Upper lobe of right lung (tissue), 1 donor: Measurements from ENCODE around the gene FCHSD2. TPM values are rescaled to one million over a fixed set of nuclear protein-coding genes. Genes with fewer than 3 reads are reported as not detected.
"Not testable (repeated sequence)": the region's sequence is repeated elsewhere in the genome, so short reads cannot be mapped to it uniquely, and the experiment has no call there.

Experiments
- ATAC-seq: fragments of 200-7000 bp; cut with Tn5 transposase; one replicate; pipeline ENCODE4 v1.9.1; 2020; ENCODE audit warnings: mild to moderate bottlenecking, moderate library complexity
- DNase-seq: peaks from one replicate; pipeline ENCODE4 v3.0.0-alpha.2; 2020
- H3K27ac ChIP-seq: fragments of 200-600 bp; one replicate; pipeline ENCODE4 v1.8.0; 2022
- H3K27me3 ChIP-seq: fragments of 200-600 bp; one replicate; pipeline ENCODE4 v1.8.0; 2022; ENCODE audit warnings: mild to moderate bottlenecking
- H3K36me3 ChIP-seq: fragments of 200-600 bp; one replicate; pipeline ENCODE4 v1.8.0; 2022
- H3K4me1 ChIP-seq: fragments of 200-600 bp; one replicate; pipeline ENCODE4 v1.8.0; 2022
- H3K4me3 ChIP-seq: fragments of 200-600 bp; one replicate; pipeline ENCODE4 v1.8.0; 2022; ENCODE audit warnings: mild to moderate bottlenecking
- H3K9me3 ChIP-seq: fragments of 200-600 bp; one replicate; pipeline ENCODE4 v1.8.0; 2022
- CTCF ChIP-seq: fragments of 200-600 bp; IDR thresholded peaks from one replicate; pipeline ENCODE4 v1.8.0; 2022; ENCODE audit warnings: antibody characterized with exemption
- intact Hi-C: fragments of 100-400 bp; cut with DNase I; formaldehyde crosslinking; loops from one replicate; pipeline ENCODE4 v1.11.0; 2022
- total RNA-seq: library from RNA; stranded (reverse); fragmentation: NEBNext Ultra II Directional; extraction: Animal tissue kit (Norgen Biotek cat#: 25700); gene quantifications from one replicate; pipeline ENCODE4 v1.2.1, GENCODE V29; 2021
- donor health status: DM: no; HTN: yes; CAD: no; lungs with severe emphysema.

The FCHSD2 gene
- total RNA-seq, 1 donor from 2014 or later: 71.2 TPM

GRCh38 chr11:72814286-72815109 is 327.6 kb downstream of the FCHSD2 start, which contains the start of gene ATG16L2:
ATG16L2 (plus strand) TSS chr11:72814411; CDS start chr11:72814446, 35 bp downstream.
- peak; percentile 24 for TF ChIP-seq CTCF
- Histone ChIP-seq H3K36me3 (peaks cover 23% of the 10 kb centered on the region), H3K4me3 (peak within 1 kb of the TSS; percentile 94), H3K27ac (peak within 1 kb of the TSS; percentile 99), H3K4me1 (peaks cover 30% of the 10 kb centered on the region), H3K9me3 (no peaks in the 10 kb centered on the region), H3K27me3 (no peaks in the 10 kb centered on the region)
- DNase-seq (peak; percentile 96), ATAC-seq (peak; percentile 91)
- intact Hi-C loops: no loop called here

GRCh38 chr11:72813740-72814285 is 328.3 kb downstream of the FCHSD2 start:
- no peaks in the 10 kb centered on the region for H3K27me3 ChIP-seq
- DNase-seq (peak; percentile 95), ATAC-seq (peak; percentile 83)
- intact Hi-C loops: no loop called here
- peaks cover 30% of the 10 kb centered on the region for H3K4me1 ChIP-seq
- H3K27ac ChIP-seq: peak overlapping the region; percentile 99
- TF ChIP-seq CTCF: no peak
- no peaks in the 10 kb centered on the region for H3K9me3 ChIP-seq
- peaks cover 18% of the 10 kb centered on the region for H3K36me3 ChIP-seq
- H3K4me3 ChIP-seq: peak overlapping the region; percentile 94

DNA sequence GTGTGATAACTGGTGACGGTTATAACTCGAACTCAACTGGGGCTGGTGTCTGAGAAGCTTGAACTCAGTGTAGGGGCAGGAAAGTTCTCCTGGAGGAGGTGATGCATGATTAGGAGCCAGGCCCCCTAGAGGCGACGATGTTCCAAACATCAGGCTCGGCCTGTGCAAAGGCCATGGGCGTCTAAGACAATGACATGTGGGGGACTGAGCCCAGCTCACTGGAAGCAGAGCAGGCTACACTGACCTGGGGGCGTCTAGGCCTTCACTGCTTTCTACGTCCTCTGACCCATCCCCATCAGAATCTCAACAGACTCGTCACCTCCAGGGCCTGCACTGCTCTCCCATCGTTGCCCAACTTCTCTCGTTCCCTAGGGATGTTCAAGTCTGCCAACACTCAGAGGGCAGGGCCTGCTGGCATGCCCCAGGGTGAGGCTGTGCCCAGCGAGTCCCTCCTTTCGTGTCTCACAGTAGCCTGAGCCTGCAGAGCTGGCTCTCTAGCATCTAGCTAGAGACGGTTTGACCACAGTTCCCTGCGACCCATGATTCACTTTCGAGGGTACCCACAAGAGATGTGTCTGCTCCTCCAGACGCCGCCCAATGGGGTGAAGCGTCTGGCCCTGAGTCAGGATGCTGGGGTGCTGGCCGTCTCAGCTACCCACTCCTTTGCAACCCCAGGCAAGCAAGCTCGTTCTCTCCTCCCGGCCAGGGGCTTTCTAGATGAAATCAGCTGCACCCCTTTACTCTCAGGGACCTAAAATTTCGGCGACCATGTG is 329.0 kb downstream of the FCHSD2 start:
- H3K4me1 ChIP-seq: peaks cover 30% of the 10 kb centered on the region
- no peaks in the 10 kb centered on the region for H3K9me3 ChIP-seq
- no peaks in the 10 kb centered on the region for H3K27me3 ChIP-seq
- DNase-seq (peak; percentile 77), ATAC-seq (peak; percentile 39)
- intact Hi-C loops: no loop called here
- TF ChIP-seq CTCF: peak; percentile 62
- H3K36me3 ChIP-seq: peaks cover 12% of the 10 kb centered on the region
- H3K4me3 ChIP-seq: peak overlapping the region; percentile 94
- peak overlapping the region; percentile 99 for H3K27ac ChIP-seq

GRCh38 chr11:72812604-72812966 is 329.5 kb downstream of the FCHSD2 start:
- no peak for TF ChIP-seq CTCF
- Histone ChIP-seq H3K9me3 (no peaks in the 10 kb centered on the region), H3K4me3 (peak overlapping the region; percentile 94), H3K27ac (peak overlapping the region; percentile 99), H3K36me3 (peaks cover 6% of the 10 kb centered on the region), H3K4me1 (peaks cover 30% of the 10 kb centered on the region), H3K27me3 (no peaks in the 10 kb centered on the region)
- intact Hi-C loops: no loop called here
- DNase-seq (no peak), ATAC-seq (no peak)

- H3K9me3 ChIP-seq, H3K27me3 ChIP-seq, intact Hi-C loops, H3K36me3 ChIP-seq, DNase-seq, ATAC-seq: not testable (repeated sequence)
- H3K4me1 ChIP-seq: peaks cover 30% of the 10 kb centered on the region
- H3K27ac ChIP-seq: peak overlapping the region; percentile 36
- H3K4me3 ChIP-seq: peak overlapping the region; percentile 94
Observed at GRCh38 chr11:72811686-72812085, 330.4 kb downstream of the FCHSD2 start.
